Measurements from ENCODE around the gene BCL7A. TPM values are rescaled to one million over a fixed set of nuclear protein-coding genes. Genes with fewer than 3 reads are reported as not detected.
"Not testable (repeated sequence)": the region's sequence is repeated elsewhere in the genome, so short reads cannot be mapped to it uniquely, and the experiment has no call there.

BCL7A gene
- polyA plus RNA-seq, 3 donors, result 39.8 to 45.1 (median 40.7) TPM

DNA sequence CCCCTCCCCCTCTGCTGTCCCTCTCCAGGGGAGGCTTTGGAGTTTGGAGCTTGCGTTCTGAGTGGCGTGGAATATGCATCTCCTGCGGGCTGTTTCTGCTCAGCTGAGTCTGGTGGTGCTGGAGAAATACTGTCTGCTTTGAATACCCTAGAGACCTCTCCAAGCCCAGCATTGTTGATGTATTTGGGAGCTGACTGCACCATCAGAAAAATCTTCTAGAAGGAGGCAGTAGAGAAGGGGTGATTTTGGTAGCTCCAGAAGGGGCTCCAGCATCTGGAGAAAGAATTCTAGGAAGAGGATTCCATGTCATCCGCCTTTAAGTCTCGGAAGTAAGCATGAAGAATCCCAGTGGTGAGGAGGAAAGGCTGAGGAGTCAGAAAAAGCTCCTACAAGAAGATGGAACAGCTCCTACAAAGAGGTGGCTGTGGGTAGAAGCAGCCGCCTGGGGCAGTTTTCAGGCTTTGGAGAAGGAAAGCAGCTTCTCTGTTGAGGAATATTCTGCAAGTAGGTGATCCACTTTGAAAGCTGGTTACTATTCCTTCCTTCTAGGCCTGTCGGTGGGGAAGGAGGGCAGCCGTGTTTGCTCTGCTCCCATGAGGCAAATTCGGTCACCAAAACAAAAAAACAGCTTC lies 66.6 kb downstream of the BCL7A start:
- no peak for DNase-seq

DNA sequence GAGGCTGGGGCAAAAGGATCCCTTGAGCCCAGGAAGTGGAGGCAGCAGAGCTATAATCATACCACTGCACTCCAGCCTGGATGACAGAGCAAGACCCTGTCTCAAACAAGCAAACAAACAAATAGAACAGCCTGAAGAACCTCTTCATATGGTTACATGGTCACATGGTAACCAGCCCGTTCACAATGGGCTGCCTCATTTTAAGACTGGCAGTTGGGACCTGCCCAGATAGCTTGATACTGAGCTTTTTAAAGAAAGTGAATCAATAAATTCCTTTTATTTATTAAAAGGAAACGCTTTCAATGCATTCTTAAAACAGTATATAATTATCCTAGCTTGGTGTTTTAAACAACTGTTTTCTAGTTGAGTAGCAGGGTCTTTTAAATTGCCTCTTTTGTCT lies 67.4 kb downstream of the BCL7A start:
- DNase-seq, result no peak

DNA sequence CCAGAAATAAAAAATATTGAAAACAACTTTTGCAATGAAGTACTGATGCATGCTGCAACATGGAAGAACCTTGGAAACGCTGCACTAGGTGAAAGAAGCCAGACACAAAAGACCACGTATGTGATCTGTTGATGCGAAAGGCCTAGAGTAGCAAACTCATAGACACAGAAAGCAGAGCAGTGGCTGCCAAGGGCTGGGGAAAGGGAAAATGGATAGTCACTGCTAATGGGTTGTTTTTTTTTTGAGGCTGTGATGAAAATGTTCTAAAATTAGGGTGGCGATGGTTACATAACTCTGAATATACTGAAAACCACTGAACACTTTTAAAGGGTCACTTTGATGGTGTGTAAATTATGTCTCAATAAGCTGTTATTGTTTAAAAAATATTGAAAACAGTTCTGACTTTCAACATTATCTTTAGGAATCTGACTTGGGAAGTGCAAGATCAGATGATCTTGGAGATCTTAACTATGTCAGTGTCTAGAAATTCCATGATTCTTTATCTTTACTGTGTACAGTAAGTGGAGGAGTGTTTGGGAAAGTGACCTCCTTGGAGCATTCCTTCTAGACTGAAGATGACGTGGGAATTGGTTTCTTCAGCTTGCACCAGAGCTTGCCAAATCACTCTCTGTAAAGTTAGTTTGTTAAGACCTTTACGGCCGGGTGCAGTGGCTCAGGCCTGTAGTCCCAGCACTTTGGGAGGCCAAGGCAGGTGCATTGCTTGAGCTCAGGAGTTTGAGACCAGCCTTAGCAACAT lies 69.3 kb downstream of the BCL7A start:
- DNase-seq, result no peak

DNA sequence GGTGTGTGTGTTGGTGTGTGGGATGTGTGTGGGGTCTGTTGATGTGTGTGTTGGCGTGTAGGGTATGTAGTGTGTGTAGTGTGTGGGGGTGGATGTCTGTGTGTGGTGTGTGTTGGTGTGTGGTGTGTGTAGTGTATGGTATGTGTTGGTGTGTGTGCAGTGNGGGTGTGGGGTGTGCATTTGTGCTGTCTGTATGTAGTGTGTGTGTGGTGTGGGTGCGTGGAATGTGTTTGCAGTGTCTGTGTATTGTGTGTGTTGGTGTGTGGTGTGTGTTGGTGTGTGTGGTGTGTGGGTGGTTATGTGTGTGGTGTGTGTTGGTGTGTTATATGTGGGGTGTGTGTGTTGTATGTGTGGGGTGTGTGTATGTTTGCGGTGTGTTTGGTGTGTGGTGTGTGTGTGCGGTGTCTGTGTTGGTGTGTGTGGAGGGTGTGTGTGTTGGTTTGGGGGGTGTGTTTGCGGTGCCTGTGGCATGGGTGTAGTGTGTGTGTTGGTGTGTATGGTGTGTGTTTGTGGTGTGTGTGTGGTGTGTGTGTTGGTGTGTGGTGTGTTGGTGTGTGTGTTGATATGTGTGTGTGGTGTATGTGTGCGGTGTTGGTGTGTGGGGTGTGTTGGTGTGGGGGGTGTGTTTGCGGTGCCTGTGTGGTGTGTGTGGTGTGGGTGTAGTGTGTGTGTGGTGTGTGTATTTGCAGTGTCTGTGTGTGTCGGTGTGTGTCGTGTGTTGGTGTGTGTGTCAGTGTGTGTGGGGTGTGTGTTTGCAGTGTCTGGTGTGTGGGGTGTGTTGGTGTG lies 71.6 kb downstream of the BCL7A start:
- no peak for DNase-seq

DNA sequence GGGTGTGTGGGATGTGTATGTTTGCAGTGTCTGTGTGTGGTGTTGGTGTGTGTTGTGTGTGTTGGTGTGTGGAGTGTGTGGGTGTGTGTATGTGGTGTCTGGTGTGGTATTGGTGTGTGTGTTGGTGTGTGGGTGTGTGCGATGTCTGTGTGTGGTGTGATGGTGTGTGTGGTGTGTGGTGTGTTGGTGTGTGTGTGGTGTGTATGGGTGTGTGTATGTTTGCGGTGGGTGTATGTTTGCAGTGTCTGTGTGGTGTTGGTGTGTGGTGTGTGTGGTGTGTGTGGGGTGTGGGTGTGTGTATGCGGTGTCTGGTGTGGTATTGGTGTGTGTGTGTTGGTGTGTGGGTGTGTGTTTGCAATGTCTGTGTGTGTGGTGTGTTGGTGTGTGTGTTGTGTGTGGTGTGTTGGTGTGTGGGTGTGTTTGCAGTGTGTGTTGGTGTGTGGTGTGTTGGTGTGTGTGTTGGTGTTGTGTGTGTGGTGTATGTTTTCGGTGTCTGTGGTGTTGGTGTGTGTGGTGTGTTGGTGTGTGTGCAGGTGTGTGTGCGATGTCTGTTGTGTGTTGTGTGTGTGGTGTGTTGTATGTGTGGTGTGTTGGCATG lies 72.6 kb downstream of the BCL7A start:
- DNase-seq, result no peak

DNA sequence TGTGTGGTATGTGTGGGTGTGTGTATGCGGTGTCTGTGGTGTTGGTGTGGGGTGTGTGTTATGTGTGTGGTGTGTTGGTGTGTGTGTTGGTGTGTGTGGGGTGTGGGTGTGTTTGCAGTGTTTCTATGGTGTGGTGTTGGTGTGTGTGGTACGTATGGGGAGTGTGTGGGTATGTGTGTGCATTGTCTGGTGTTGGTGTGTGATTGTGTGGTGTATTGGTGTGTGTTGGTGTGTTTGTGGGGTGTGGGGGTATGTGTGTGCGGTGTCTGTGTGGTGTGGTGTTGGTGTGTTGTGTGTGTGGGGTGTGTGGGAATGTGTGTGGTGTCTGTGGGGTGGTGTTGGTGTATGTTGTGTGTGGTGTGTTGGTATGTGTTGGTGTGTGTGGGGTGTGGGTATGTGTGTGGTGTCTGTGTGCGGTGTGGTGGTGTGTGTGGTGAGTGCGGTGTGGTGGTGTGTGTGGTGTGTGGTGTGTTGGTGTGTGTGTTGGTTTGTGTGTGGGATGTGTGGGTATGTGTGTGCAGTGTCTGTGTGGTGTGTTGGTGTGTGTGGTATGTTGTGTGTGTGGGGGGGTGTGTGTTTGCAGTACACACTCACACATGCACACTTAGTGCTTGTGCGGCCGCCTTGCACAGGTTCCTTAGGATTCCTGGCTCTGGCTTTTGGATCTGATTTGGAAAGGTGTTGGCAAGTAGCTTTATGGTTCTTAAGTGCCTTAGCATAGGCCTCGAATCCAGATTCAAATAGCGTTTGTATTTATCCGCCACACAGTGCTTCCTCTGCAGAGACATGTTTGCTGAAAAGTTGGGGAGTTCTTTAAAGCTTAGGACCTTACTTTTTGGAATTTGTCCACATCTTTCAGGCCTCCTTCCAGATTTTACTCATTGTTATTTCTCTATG lies 73.3 kb downstream of the BCL7A start:
- no peak for DNase-seq

DNA sequence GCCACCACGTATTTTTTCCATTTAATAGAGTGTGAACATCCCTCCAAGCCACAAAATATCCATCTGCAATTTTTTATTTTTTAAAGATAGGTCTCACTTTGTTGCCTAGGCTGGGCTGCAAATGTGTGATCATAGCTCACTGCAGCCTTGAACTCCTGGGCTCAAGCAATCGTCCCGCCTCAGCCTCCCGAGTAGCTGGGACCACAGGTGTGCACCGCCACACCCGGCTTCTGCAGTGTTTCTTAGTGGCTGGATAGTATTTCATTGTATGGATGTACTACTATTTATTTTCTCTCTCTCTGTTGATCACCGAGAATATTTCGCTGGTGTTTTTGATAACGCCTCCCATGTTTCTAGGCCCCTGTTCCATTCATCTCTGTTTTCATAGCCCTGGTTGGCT lies 74.3 kb downstream of the BCL7A start:
- DNase-seq, result no peak

DNA sequence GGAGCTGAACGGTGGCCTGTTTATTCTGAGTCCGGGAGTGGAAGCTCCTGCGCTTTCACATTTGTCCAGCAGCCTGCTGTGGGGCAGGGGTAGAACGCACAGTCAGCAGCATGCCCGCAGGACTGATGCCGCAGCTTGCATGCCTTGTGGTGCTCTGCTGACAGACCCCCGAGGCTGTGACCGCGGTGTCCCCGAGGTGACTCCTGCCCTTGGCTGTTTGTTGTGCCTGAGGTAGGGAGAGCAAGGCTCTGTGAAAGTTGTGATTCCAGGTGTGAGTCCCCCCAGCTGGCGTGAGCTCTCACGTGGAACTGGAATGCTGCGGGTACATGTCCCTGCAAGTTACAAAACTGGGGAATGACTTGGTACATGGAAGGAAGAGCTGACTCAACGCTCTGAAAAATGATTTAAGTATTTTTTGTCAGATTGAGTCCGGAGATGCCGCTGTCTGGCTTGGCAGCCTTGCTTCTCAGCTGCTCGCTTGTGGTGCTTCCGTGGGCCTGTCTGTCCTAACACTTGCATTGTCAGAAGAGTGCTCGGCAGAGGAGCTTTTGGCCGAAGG lies 75.0 kb downstream of the BCL7A start:
- DNase-seq, result no peak

DNA sequence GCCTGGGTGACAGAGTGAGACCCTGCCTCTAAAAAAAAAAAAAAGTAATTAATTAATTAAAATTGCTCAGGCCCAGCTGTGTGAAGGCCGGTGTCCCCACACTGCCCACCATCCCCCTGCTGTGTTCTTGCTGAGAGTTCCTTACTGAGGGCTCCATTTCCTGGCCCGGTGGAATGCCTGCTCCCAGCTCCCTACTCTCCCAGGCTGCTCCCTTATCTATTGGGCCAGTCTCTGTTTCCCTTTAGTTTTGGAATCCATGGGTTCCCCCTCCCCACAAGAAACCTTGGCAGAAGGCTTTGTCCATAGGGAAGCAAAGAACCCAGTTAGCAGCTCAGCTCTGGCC lies 75.9 kb downstream of the BCL7A start:
- DNase-seq, result no peak

DNA sequence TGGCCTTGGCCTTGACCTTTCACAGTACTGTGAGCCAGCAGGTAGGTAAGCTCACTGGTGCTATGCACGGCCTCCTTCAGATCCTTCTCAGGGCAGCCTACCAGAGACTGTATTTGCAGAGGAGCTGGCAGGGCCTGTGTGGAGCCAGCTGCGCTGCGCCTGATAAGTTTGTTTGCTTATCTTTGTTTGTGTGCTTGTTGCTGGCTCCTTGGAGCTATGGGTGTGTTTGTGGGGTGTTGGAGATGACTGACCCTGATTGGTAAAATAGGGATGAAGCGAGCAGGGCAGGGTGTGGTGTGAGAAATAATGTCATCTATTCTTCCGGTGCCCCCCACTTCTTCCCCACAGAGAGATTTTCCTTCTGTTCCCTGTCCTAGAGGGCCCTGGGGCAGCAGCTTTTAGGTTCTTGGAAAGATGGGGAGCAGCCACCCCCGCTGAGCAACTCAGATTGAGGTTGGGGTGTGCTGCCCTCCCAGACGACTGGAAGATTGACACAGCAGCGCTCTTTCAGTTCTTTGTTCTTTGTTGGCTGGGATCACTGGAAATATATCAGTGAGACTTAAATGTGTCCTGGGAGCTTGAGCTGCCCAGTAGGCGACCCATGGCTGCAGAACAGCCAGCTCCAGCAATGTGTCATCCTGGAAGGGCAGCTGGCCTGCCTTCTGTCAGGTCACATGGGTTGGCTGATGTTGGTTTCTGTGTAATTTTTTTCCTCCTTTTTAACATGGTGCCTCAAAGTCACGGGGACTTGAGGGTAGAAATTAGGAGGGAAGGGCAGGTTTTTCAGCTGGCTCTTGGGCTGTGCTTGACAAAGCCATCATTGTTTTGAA lies 76.5 kb downstream of the BCL7A start:
- DNase-seq, result no peak

DNA sequence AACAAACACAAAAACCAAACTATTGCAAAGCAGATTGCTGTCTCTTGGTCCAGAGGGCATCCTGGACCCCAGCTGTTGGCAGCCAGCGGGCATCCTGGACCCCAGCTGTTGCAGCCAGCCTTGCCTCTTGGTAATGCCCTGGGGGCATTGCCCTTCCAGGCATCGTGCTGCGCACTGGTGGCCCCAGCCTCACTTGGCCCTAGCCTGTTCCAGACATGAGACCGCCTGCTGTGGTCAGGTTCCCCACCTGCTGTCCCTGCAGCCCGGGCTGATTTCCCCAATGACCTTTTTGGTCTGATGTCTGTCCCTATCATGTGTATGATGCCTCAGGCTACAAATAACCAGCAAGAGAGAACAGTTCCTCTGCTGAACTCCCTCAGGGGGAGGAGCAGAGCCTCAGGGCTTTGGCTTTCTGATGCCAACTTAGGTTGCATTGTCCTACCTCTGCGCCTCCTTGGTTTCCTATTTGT lies 77.6 kb downstream of the BCL7A start:
- no peak for DNase-seq

DNA sequence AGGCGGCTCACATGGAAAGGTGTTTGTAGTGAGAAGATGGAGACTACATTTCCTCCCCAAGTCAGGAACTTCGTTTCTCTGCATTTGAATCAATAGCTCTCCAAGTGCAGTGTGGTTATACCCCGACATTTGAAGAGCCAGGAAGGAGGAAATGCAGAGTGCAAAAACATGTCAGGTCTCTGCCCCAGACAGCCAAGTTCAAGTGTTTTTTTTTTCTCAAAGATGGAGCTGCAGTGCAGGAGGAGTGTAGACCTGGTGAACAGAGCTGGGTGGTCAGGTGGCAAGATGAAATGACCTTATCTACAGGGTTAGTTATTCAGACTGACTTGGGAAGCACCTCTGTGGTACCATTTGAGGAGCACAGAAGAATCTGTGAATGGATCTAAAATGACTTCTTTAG lies 78.2 kb downstream of the BCL7A start:
- no peak for DNase-seq

DNA sequence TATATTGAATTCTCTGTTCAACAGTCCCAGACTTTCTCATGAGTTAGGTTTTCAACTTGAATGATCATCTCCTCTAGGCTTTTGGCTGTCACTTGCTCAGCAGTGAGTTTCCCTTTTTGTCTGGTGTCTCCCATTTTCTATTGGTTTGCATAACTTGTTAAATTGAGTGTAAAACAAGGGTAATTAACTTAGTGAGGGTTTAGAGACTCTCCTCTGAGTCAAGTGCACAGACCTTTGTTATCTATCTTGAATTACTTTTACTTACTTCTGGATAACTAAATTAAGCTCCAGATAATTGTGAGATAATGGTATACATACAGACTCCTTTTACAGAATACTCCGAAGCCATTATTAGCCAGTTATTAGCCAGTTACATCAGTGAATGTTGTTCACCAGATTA lies 78.9 kb downstream of the BCL7A start:
- DNase-seq, result no peak

DNA sequence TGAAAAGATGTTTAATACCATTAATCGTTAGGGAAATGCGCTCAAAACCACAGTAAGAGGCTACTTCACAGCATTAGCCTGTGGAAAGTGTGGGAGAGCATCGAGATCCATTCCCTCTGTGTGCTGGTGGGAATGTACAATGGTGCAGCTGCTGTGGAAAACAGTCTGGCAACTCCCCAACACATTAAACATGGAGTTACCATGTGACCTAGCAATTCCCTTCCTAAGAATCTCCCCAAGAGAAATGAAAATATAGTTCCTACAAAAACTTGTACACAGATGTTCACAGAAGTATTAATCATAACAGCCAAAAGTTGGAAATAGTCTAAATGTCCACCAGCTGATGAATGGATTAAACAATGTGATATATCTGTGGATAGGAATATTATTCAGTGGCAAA lies 80.6 kb downstream of the BCL7A start:
- no peak for DNase-seq

DNA sequence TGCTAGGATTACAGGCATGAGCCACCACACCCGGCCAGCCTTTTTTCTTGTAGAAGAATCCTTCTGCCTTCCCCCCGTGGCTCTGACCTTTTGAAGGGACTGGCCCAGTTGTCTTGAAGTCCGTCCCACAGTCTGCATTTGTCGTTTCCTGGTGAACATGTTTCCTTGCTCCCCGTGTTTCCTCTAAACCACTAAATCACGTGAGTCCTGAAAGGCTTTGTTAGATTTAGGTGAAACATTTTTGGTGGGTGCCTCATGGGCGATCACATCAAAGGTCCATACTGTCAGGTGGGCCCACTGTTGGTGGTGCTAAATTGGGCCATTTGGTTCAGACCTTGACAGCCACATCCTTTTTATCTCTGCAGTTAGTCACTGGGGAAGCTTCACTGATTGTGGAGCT lies 83.2 kb downstream of the BCL7A start:
- no peak for DNase-seq

DNA sequence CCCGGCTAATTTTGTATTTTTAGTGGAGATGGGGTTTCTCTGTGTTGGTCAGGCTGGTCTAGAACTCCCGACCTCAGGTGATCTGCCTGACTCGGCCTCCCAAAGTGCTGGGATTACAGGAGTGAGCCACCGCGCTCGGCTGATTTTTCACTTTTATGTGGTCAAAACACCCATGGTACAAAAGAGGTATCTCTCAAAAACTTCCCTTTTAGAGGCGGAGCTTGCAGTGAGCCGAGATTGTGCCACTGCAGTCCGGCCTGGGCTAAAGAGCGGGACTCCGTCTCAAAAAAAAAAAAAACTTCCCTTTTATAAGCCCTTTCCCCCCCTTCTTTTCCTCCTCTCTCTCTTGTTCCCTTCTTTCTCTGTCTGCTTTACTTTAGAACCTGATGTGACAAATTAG lies 83.8 kb downstream of the BCL7A start:
- DNase-seq, result not testable (repeated sequence)

DNA sequence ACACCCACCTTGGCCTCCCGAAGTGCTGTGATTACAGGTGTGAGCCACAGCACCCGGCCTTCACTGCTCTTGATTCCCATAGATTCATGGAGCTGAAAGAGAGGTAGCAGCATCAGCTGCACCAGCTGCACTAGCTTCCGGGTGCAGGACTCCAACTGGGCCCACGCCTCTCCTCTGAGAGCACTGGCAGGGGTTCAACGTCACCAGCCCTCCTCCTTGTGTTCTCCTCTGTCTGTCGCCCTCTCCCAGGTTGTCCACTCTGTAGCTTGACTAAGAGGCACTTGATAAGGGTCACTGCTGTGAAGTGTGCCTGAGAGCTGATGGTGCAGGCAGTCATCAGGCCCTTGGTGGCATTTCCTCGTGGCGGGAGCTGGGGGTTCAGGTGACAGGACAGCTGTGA lies 85.2 kb downstream of the BCL7A start:
- no peak for DNase-seq

DNA sequence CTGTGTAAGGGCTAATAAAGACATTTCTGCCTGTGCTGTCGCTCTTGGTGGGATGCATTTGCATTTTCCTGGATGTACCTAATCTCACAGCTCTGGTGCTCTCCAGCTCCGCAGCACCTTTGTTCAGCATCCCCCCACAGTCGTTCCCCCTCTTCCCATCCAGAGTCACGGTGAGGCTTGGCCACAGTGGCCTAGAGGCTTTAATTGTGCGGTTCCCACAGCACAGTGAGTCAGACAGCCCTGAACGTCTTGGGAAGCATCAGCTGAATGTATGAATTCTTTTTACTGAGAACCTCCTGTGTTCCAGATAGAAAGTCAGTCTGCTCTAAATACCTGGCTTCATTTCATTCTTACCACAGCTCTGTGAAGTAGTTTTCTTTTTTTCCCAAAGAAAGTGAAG lies 85.6 kb downstream of the BCL7A start:
- DNase-seq, result no peak

DNA sequence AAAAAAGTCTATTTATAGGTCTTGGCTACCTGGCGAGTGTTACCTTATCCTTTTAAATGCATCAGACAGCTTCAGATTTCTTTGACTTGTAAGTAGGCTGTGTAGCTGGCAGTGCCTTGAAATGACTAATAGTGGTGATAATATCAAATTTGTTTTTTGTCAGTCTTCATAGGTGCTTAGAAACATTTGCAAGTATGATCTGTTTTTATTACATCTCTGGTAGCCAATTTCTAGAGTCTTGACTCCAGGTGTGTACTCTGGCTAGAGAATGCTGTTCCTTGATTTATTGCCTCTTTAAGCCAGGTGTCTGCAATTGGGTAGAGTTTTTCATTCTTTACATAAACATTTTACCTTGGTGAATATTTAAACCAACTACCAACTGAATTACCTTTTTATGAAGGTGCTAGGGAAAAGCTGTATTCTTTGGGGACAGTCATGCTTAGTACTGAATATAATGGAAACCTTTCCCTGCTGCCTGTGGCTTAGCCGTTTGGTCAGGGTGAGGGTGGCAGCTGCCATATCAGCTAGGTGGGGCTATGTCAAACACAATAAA lies 89.5 kb downstream of the BCL7A start:
- no peak for DNase-seq
